Adipose tissue (tissue), 3 donors: ENCODE data around the gene MICAL3. TPM values are rescaled to one million over a fixed set of nuclear protein-coding genes. Genes with fewer than 3 reads are reported as not detected.
"Not testable (repeated sequence)": the region's sequence is repeated elsewhere in the genome, so short reads cannot be mapped to it uniquely, and the experiment has no call there.

ENCODE experiments used
- H3K27ac ChIP-seq: one replicate; pipeline ENCODE4 v1.5.1; 2013; ENCODE audit warnings: low read depth, low read length
- WGBS, 3 donors: extraction: QIAGEN DNeasy Blood & Tissue Kit; methylation state at CpG; one replicate each; pipeline ENCODE4 v1.1.7; 2013; 5-methylcytosine and 5-hydroxymethylcytosine counted together
- polyA plus RNA-seq, 3 donors: library from polyadenylated mRNA; stranded (reverse); fragments of 200-250 nt; gene quantifications; one replicate each; pipeline ENCODE4 v1.2.3, GENCODE V29; 2013
- donor health status: healthy with polysubstance abuse.
- donor health status: Bipolar disorder and iron deficiency.
- donor health status: healthy.

The MICAL3 gene
- polyA plus RNA-seq, 3 donors = 7.9 to 12.1 (median 11.7) TPM

DNA sequence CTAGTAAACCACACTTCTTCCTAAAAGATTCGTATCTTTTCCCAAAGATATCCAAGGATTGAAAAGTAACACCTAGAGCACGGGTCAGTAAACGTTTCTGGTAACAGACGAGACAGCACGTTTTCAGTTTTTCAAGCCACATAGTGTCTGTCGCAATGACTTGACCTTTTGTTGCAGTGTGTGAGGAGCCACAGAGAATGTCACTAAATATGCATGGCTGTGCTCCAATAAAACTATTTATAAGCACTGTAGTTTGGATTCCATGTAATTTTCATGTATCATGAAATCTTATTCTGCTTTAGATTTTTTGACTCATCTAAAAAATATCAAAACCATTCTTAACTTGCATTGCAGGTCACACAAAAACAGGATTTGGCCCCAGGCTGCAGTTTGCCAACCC, 18.3 kb upstream of the MICAL3 start:
- no peak overlapping the region for H3K27ac ChIP-seq
- 59 to 87% (median 74%) methylated on average over 6 of the region's 6 CpGs for WGBS, 3 donors

DNA sequence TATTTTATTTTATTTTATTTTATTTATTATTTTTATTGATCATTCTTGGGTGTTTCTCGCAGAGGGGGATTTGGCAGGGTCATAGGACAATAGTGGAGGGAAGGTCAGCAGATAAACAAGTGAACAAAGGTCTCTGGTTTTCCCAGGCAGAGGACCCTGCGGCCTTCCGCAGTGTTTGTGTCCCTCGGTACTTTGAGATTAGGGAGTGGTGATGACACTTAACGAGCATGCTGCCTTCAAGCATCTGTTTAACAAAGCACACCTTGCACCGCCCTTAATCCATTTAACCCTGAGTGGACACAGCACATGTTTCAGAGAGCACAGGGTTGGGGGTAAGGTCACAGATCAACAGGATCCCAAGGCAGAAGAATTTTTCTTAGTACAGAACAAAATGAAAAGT, 16.5 kb upstream of the MICAL3 start:
- not testable (repeated sequence) for H3K27ac ChIP-seq
- WGBS, 3 donors = 80 to 90% (median 86%) methylated on average over 6 of the region's 6 CpGs

DNA sequence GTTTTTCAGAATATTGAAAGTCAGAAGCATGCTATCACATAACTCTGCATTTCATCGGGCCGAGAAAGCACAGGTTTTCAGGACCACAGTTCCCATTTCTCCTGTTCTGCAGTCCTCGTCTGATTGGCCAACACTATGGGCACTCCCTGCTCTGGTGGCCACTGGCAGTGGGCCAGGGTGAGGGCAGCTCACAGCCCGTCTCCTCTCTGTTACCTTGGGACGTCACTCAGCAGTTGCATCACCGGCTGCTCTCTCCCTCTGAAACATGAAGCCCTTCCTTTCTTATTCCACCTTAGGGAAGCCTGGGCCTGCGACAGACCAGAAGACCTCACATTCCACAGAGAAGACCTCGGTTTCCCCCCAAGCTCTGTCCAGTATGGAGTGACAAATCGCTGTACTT, 11.4 kb upstream of the MICAL3 start:
- H3K27ac ChIP-seq = no peak overlapping the region
- 49 to 65% (median 53%) methylated on average over 9 of the region's 9 CpGs for WGBS, 3 donors

DNA sequence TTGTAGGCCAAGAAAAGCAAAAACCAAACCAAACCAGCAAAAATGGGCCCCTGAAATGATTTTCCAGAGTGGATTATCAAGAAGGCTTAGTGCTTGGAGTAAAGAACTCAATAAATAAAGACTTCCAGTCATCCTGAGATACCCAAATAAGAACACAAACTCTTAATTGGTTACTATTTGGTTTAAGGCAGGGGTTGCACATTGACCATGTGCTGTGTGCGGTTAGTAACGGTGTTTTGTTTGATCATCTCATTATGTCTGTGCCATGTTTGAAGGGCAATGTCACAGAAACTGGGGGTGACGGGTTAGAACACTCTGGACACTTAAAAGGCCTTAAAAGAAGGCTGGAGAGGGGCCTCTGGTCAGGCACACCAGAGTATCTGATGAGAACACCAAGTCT, 9.7 kb upstream of the MICAL3 start:
- H3K27ac ChIP-seq = no peak overlapping the region
- 91 to 99% (median 95%) methylated on average over 3 of the region's 3 CpGs for WGBS, 3 donors

DNA sequence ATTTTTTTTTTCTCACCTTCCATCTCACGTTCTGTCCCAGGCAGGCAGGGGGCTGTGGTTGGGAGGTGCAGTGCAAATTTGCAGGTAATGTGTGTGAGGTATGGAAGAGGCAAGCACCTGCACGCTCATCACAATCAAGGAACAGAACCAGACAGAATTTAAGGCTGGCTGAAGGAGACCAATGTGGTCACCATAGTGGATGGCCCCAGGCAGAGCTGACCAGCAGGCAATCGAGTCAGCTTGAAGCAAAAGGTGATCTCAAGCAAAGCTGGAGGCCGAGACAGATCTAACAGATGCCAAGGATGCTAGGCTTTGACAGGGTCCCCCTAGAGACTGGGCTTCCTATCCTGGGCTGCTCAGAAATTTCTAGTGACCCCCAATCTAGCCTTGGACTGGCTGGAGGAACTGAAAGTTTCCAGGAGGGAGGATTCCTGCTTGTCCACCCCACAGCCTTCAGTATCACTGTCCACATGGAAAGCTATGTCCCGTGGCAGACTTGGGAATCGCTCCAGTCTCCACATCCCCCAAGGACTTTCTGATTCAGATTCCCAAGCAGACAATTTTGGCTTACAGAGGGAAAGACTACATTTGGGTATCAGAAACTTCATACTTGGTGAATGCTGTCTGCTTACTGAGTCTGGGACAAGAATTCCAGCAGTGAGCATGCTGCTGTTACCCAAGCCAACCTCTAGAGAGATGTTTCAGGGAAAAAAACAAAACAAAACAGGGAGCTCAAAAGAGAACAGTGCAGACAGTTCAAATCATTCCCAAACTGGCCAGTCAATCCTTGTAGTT, 9.0 kb upstream of the MICAL3 start:
- 76 to 88% (median 78%) methylated on average over 6 of the region's 6 CpGs for WGBS, 3 donors
- no peak overlapping the region for H3K27ac ChIP-seq

DNA sequence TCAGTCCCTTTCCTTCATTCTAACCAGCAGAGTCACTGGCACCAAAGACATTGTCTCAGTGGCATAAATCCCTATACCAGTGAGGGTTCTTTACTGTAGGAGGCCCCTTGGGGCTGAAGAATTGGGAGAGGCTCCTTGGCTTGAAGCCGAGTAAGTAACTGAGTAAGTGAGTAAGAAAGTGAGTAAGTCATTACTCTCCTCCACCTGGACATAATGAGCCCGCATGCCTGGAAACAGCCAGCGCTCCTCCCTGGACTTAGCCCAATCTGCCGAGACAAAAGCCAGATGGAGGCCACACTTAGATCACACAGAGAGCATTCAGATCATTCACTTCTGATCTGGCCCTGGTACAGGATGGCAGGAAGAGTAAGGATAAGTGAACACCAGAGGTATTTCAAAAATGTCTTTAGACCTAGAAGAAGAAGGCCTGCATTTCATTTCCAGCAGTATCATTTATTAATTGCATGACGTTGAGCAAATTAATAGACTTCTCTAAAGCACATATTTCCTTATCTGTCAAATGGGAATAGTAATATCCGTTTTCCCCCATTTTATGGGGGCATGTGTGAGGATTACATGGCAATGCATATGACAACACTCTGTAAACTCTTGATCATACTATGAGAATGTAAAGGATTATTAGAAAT, 8.2 kb upstream of the MICAL3 start:
- no peak overlapping the region for H3K27ac ChIP-seq
- WGBS, 3 donors = 61 to 71% (median 70%) methylated on average over 6 of the region's 6 CpGs

DNA sequence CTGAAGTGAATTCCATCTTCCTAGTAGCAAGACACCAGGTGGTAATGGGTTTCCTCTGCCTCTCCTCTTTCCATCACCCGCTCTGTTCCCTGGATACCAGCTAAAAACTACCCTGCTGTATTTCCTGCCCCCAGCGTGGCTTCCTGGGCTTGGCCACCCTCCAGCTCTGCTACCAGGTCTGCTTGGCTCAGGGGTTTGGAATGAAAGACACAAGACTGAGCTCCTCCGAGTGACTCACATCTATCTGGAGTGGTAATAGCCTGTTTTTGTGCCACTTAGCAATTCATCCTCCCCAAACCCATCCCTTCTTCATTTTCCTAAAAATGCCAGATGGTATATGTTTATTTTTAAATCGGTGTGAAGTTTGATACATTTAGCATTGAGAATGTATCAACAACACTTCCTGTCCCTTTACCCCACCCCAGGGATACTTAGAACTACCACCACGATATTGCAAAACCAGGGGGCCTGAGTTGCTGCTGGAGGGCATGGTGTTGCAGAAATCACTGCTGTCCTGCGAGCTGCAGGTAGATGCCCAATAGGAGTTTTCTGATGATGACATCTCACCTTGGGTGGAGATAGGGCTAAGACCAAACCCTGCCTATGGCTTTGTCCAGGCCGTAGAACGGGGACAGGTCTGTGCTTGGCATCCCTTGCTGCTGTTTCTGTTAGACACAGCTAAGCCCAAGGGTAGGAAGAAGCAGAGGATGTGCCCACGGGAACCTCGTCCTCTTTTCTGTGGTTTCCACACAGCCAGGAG, 7.5 kb upstream of the MICAL3 start:
- 64 to 84% (median 67%) methylated on average over 10 of the region's 10 CpGs for WGBS, 3 donors
- H3K27ac ChIP-seq = no peak overlapping the region

DNA sequence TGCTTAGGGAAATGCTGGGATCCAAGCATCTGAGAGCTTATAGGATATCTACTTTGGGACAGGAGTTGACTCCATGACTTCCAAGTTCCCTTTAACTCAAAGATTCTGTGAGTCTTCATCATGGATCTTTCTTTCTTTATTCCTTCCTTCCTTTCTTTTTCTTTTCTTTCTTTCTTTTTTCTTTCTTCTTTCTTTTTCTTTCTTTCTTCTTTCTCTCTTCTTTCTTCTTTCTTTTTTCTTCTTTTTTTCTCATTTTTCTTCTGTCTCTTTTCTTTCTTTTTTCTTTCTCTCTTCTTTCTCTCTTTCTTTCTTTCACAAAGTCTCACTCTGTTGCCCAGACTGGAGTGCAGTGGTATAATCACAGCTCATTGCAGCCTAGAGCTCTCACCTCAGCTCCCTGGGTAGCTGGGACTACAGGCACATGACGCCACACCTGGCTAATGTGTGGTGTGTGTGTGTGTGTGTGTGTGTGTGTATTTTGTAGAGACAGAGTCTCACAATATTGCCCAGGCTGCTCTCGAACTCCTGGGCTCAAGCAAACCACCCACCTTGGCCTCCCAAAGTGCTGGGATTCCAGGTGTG, 5.4 kb upstream of the MICAL3 start:
- WGBS, 3 donors = 86 to 92% (median 87%) methylated on average over 2 of the region's 2 CpGs
- H3K27ac ChIP-seq = no peak overlapping the region

DNA sequence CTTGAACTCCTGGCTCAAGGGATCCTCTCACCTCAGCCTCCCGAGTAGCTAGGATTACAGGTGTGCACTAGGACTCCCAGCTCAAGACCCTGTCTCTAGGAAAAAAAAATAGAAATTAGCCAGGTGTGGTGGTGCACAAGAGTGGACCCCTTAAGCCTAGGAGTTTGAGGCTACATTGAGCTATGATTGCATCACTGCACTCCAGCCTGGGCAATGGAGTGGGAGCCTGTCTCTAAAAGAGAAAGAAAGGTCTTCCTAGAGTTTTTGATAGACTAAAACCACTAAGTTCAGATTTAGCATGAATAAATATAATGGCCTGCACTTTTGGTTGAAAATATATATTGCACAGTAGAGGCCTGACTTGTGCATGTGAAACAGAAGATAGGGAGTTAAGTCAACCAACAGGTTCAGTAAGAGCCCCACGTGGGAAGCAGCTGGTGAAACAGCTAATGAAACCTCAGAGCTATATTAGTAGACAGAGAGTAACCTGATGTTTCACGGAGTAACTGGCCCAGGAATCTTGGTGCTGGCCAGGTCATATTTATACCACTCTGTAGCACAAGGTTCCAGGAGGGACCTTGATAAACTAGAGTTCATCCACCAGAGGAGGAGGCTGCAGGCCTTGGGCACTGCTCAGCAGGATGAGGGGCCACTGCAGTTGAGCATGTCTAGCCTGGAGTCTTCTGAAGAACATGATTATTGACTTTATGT, 4.6 kb upstream of the MICAL3 start:
- WGBS, 3 donors = 49 to 78% (median 72%) methylated on average over 3 of the region's 3 CpGs
- no peak overlapping the region for H3K27ac ChIP-seq

DNA sequence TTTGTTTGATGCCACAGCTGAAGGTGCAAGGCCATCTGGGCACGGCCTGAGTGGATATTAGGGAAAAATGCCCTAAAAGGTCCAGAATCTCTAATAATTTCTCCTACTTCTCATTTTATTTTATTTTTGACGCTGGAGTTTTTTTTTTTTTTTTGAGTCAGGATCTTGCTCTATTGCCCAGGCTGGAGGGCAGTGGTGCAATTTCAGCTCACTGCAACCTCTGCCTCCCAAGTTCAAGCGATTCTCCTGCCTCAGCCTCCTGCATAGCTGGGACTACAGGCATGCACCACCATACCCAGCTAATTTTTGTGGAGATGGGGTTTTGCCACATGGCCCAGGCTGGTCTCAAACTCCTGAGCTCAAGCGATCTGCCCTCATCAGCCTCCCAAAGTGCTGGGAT, 1.5 kb upstream of the MICAL3 start:
- WGBS, 3 donors = 89 to 97% (median 94%) methylated on average over 4 of the region's 4 CpGs
- H3K27ac ChIP-seq = not testable (repeated sequence)

DNA sequence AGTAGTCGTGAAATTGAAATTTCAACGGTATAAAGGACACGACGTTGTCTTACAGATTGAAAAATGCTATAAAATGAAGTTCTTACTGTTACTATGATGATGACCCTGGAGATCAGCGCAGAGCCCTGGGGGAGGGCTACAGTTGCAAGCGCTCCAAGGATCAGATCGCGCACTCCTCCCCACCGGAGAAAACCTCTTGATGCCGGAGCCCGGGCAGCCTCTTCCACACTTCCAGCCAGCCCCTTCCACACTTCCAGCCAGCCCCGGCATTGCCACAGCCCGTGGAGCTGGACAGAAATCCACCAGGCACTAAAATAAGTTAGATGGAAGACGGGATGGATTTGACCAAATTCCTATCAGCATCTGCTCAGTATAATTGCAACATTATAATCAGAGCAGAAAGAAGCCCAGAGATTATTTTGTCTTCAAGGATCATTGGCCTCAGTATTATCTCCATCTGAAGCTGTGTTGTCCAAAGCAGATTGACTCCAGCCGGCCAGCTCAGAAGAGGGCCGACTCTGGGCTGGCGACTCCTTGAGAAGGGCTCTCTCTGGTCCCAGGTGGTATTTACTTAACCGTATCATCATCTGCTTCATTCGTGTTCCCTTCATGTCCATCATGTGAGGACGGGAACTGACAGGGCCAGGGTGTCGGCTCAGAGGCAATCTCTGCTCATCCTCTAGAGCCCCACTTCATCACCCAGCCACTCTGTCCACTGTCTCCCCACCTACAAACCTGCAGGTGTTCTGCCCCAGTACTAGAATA, 777 bp upstream of the MICAL3 start:
- no peak overlapping the region for H3K27ac ChIP-seq
- WGBS, 3 donors = 38 to 51% (median 41%) methylated on average over 21 of the region's 21 CpGs

DNA sequence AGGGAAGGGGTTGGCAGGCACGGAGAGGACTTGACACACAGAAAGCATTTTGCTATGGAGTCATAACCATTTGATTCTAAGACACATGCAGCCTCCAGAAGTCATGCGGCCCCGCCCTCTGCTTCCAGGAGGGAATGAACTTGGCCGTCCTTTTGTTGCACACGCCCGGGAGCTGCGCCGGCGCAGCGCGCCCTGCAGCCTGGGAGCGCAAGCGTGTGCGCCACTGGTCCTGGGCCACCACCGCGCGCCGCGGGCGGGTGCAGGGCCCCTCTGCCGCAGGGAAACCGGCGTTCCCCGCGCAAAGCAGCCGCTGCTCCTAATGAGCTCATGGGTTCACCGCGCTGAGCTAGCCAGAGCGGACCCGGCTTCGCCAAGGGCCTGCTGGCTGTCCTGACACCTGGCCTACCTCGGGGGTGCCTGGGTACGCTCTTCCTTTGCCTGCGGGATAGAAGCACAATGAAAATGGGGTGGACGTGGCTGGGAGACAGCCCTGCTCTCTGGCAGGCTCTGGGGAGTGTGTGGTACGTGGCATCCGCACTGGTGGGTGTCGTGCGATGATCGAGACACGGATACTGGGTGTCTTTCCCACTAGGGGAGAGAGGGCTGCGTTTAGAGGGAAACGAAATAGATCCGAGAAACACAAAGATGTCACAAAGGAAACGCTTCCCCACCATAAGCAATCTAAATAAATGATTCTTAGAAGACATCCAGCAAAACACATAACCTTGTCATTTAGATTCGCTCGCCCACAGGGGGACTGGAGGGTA, 669 bp downstream of the MICAL3 start:
- 0 to 2% (median 1%) methylated on average over 47 of the region's 47 CpGs for WGBS, 3 donors
- H3K27ac ChIP-seq = no peak overlapping the region

DNA sequence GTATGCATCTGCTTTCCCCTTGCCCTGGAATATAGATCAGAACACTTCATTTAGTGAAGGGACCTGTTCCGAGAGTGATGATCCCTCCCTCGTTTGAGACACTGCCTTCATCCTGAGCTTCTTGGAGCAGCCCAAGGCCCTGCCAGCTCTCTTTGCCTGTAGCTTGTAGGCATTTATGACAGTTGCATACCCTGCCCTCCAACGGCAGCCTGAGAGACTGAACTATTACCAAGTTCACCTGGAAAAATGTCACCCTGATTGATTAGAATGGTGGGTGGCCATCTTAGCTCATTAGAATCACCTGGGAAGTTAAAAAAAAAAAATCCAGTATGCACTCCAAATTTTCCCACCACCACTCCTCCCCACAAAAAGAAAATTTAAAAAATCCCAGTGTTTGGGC, 1.5 kb downstream of the MICAL3 start:
- 58 to 83% (median 78%) methylated on average over 3 of the region's 3 CpGs for WGBS, 3 donors
- H3K27ac ChIP-seq = no peak overlapping the region

DNA sequence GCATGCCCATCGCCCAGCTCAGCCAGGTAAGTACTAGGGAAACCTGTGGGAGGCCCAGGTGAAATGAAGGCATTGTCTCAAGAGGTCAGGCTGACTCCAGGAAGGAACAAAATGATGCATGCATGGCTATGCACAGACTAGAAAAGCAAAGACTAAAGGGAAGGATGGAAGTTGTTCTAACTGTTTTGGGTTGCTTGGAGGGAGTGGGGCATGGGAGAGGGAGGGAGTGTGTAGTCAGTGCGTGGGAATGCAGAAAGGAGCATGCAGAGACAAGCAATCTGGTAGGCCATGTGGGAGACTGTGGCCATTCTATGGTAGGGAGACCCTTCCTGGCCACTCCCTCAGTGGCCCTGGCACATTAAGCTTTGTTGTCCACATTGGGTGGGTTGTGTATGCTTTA, 2.9 kb downstream of the MICAL3 start:
- no peak overlapping the region for H3K27ac ChIP-seq
- 86 to 90% (median 88%) methylated on average over 2 of the region's 2 CpGs for WGBS, 3 donors

DNA sequence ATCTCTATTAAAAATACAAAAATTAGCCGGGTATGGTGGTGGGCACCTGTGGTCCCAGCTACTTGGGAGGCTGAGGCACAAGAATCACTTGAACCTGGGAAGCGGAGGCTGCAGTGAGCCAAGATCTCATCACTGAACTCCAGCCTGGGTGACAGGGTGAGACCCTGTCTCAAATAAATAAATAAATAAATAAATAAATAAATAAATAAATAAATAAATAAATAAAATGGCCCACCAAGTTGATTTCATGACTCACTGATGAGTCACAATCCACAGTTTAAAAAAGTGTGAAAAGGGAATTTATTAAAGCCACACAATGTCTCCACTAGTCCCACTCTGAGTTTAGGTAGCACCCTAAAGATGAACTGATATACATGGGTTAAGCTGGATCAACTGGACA, 3.6 kb downstream of the MICAL3 start:
- not testable (repeated sequence) for H3K27ac ChIP-seq
- WGBS, 3 donors = 95 to 98% (median 97%) methylated on average over 2 of the region's 2 CpGs

DNA sequence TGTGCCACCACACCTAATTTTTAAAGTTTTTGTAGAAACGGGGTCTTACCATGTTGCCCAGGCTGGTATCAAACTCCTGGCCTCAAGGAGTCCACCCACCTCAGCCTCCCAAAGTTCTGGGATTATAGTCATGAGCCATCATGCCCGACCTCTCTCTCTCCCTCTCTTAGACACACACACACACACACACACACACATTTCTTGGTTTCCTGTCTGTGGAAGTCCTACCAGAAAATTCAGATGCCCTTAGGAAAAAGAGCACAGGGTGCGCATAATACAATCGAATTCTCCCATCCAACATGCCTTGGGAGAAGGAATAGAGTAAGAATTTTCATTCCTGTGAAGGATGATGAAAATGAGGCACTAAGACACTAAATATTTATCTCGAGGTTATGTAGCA, 10.4 kb downstream of the MICAL3 start:
- H3K27ac ChIP-seq = no peak overlapping the region
- 72 to 88% (median 82%) methylated on average over 5 of the region's 5 CpGs for WGBS, 3 donors

DNA sequence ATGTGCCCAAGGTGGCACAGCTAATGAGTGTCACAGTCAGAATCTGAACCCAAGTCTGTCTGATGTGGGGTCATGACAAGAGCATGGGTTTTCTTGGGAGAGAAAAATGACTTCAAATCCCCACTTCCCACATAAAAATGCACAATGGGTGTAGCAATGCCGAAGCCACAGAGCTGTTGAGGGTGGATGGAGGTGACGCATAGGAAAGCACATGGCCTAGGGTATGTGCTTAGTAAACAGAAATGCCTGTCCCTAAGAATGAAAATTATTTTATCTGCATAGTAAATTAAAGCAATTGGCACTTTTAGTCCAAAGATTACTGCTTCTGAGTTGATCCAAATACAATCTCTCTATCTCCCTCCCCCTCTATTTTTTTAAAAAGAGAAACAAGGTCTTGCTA, 10.9 kb downstream of the MICAL3 start:
- 84 to 95% (median 93%) methylated on average over 2 of the region's 2 CpGs for WGBS, 3 donors

More for the DNA sequence above, 10.9 kb downstream of the MICAL3 start:
- H3K27ac ChIP-seq = no peak overlapping the region
